Left renal pelvis (tissue), 4 donors: ENCODE measurements around the gene RYR2. TPM values are rescaled to one million over a fixed set of nuclear protein-coding genes. Genes with fewer than 3 reads are reported as not detected.

Source experiments
- DNase-seq, 4 donors: peaks; one replicate each; pipeline ENCODE4 v3.0.0-alpha.2; 2013; ENCODE audit warnings: low read depth in 4 of 4, low spot score in 3 of 4
- polyA plus RNA-seq, 4 donors: library from polyadenylated mRNA; unstranded; fragments of 120-200 nt; gene quantifications; one replicate each; pipeline ENCODE4 v1.2.1, GENCODE V29; 2013; ENCODE audit not compliant: insufficient read length in 4 of 4

RYR2 gene
- polyA plus RNA-seq, 4 donors: 0.29 to 2.4 (median 1.5) TPM

DNA sequence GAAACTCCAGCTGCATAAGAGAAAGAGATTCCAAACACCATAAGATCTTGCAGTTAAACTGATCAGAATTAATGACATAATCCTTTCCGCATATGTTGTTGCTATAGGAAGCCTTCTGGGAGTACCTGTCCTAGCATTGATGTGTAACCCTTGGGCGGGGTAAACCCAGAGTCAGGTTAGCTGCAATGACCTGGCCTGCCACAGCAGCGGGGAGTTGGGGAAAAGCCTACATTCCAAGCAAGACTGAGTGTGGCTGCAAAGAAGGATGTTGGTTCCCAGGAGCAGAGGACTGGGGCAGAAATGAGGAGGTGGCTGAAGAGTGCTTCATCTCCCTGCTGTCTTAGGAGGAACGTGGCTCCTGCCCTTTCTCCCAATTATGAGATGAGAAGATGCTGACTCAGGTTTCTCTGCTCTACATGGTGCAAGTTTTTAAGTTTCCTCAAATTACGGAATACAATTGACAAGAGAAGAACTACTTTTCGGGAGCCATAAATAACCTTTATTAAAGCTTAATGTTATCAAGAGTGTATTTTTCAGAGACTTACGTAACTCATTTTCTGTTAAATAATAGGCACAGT lies 142.1 kb downstream of the RYR2 start:
- no peak for DNase-seq

DNA sequence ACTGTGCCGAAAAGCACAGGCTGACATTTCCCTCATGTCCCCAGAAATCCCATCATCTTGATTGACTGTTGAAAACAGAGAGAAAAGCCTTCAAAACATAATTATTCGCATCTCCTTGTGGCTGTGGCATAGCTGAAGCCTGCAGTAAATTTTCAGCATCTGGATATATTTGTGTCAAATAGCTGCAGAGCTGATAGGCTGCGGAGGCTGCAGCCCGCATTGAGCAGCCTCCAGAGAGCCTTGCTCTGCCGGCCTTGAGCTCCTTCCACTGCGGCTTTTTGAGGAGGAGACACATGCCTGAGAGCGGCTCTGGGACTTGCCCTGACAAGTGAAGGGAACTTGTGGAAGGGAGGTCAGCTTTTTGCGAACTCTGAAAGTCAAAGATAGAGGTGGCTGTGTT lies 144.7 kb downstream of the RYR2 start:
- DNase-seq: no peak

DNA sequence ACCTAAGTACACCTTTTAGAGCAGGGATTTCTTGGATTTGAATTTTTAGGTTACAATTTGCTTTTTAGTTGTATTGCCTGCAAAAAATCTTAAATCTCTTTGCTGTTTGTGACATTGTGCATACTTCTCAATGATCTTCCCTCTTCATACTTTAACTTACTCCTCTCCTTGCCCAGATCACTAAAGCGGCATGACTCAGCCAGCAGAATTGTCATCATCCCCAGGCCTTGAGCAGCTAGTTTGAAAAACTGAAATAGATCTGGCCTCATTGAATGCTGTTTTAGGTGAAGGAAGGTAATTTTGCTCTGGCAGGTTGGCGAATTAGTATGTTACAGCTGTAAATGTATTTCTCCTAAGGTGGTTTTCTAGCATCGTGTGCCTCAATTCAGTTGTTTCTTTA lies 145.9 kb downstream of the RYR2 start:
- DNase-seq: no peak

DNA sequence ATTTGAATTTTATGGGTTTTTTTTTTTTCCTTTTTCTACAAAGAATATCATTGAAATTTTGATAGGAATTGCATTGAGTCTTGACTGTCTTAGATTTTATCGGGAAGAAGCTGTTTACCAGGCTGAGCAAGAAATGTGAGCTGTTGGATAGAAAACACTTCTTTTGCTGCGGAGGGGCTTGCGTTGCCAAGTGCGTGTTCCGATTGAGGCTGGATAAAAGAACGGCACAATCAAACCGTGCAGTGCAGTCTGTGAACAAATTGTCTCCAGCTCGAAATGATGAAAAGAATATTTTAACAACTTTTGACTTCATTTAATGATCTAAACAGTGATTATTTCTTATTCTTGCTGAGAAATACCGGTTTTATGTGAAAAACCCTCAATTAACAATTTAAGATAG lies 149.4 kb downstream of the RYR2 start:
- DNase-seq: no peak

DNA sequence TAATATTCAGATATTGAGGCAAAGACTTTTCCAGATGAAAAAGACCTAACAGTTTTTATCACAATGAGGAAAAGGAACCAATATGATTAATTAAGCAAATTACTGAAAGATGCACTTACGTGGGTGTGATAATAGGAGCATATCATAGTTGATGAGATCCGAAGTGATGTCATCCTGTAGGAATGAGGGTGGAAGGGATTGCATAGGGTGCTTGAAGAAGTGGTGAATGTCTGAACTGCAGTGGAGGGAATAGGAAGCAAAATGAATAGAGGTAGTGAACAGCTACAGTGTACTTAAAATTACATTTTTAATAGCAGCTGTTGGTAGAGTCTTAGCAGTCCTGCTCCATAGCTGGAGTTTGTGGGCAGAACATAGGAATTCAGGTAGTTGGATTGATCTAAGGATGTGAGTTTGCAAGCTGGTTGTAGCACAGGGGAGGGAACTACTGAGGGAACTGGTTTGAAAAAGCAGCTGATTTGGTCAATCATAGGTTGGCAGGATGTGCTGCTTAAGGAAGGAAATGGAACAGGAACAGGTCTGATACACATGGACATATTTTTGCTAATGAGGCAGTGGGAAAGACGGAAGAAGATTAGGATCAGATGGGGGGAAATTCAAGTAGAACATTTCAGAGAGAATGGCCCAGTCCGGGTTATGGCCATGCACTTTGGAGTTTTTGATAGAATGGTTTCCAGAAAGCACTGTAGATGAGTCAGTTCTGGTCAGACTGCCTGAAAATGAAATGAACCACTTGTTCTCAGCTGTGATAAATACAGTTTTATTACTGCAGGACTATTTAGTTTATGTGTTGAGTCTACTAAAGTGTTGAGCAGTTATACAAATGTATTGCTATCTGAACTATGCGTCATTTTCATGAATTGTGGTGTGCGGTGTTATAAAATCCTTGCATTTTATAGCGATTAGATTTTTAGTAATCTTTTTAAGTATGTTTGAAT lies 155.8 kb downstream of the RYR2 start:
- no peak for DNase-seq

DNA sequence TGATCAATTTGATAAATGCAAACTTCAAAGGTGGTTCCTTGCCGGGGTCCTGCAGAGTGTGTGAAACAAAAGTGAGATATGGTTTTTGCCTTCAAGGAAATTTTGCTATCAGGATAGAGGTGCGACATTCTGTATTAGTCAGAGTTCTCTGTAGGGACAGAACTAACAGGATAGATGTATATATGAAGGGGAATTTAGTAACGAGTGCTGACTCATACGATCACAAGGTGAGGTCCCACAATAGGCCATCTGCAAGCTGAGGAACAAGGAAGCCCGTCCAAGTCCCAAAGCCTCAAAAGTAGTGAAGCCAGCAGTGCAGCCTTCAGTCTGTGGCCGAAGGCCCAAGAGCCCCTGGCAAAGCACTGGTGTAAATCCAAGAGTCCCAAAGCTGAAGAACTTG lies 157.0 kb downstream of the RYR2 start:
- no peak for DNase-seq

DNA sequence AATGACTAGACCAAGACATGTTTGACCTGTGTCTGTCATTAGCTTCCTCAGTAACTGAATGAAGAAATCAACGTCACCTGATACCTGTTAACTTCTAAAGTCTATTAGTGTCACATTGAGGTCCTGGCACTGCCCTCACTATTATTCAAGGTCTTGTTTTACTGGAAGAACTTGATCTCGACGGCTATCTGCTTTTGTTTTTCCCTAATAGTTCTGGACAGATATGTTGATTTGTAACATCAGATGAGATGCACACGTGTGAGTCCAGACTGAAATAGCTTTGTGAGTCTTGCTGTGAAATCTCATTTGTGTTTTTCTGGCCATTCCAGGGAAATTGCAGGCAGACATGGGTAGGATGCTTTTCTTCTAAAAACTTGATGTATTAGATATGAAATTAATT lies 159.2 kb downstream of the RYR2 start:
- DNase-seq: no peak

DNA sequence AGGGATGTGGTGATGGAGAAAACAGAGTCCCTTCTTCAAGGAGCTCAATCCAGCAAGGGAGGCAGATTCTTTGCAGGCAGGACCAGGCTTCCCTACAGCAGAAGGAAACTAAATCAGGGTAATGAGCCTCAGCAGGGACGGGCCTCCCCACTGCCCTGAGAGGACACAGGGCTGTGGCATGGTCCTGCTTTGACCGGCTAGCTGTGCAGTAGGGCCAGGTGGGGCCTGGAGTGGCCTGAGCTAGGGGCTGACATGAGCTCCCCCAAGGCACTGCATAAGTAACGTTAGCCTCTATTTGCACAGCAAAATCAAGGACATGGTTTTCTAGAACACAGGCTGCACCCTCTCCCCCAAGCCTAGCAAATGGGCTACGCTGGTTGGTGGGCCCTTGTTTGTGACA lies 162.9 kb downstream of the RYR2 start:
- no peak for DNase-seq

DNA sequence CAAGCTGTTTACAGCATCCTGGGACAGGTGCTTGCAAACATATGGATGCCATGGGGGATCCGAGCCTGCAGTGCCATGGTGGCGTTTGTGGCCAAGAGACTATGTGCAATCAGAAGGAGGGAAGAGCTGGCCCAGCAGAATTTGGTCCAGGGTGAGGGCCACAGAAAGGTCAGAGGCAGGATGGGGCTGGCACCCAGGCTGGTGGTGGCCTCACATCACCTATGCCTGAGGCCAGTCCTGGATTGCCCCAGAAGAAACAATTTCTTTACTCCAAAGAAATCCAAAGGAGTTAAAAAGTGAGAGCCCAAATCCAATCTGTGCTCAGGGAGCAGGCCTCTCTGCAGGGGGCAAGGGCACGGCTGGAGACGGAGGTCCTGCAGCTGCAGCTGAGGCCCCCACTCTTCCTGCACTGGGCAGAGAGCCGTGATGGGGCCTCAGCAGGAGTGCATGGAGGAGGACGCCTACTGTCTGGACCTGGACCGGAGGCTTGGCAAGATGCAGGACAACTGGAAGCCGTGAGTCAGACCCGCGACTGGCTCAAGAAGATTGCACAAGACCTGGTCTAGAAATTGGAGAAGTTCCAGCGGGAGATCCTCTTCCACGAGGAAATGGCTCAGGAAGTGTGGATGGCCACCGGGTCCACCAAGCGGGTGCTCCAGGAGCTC lies 163.5 kb downstream of the RYR2 start:
- no peak for DNase-seq

DNA sequence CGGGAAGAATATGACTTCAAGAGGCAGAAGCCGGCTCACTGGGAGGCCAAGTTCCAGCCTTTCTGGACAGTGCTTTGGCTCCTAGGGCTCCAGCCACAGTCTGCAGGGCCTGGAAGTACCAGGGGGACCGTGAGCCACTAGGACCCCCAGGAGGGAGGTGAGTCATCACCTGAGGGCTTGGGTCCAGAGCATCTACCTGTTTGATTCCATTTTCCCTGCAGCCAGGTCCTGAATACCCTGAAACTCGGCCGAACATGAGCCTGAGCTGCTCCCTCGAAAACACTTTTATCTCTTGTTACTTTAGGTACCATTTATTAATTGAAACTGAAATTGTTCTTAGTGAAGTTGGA lies 164.1 kb downstream of the RYR2 start:
- DNase-seq: no peak

DNA sequence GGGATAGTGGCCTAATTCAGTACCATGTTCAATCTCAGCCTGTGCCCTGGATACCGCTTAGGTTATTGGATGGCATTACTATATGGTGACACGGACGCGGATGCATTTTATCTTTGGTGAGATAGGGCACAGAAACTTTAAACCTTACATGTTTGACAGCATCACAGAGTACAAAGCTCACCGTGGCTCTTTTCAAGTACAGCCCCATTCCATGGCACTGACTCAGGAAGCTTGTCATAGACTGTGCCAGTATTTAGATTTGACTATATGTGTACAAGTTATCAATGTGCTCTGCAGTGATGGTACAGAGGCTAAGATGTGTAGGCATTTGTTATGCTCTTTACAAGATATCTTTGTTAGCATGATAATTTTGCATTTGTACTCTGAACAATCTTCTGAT lies 169.0 kb downstream of the RYR2 start:
- DNase-seq: no peak

DNA sequence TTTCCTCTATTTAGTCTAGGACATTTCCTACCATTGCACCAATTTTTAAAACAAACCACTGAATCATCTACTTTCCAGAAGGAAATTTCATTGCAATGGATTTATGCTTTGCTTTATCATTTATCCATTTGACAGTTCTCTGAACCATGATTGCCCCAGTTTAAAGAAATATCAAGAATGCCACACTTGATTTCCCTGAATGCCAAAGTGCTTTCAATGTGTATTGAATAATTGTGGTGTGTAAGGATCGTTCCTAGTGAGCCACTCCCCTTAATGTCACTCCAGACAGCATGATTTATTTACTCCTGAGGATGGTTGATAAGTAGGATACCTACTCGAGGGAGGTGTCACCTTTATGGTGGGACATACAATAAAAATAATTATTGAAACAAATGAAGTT lies 169.6 kb downstream of the RYR2 start:
- DNase-seq: no peak

DNA sequence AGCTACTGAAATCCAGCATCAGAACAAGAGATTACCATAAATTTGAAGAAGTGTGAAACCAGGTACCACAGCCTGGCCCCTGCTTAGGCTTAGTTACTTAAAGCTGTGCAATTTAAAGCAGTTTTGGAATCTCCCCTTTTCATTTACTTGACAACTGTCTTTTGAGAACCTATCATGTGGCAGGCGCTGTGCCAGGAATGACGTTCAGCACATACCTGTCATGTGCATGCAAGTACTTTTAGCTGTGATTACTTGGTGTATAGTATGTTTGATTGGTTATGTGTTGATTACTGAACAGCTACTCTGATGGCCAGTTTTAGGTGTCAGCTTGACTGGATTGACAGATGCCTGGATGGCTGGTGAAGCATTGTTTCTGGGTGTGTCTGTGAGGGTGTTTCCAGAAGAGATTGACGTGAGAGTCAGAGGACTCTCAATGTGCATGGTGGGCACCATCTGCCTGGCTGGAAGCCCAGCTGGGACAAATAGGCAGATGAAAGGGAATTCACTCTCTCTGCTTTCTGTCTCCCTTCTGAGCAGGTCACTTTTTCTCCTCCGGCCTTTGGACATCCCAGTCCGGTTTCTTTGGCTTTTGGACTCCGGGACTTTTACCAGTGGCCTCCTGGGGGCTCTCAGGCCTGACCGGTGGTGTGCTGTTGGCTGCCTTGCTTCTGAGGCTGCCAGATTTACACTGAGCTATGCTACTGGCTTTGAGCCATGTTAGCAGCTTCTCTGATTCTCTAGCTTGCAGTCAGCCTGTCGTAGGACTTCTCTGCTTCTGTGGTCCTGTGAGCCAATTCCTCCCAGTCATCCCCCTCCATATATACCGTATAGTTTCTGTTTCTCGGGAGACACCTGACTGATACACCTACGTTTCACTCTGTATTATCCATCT lies 178.0 kb downstream of the RYR2 start:
- DNase-seq: no peak

DNA sequence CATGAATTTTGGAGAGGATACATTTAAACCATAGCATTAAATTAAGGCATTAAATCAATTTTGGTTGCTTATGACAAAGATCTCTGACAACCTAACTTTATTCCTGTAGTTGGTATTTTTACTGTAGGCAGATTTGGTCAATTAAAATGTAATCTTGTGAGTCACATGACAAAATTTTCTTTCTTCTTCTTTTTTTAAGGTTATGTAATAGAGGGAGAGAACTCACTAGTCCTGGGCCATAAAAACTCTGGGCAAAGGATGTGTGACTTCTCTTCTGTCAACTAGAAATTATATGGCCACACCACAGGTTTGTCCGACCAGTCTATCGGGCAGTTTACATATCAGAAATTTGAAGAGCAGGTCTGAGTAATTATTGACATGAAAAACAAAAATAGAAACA lies 181.4 kb downstream of the RYR2 start:
- no peak for DNase-seq

DNA sequence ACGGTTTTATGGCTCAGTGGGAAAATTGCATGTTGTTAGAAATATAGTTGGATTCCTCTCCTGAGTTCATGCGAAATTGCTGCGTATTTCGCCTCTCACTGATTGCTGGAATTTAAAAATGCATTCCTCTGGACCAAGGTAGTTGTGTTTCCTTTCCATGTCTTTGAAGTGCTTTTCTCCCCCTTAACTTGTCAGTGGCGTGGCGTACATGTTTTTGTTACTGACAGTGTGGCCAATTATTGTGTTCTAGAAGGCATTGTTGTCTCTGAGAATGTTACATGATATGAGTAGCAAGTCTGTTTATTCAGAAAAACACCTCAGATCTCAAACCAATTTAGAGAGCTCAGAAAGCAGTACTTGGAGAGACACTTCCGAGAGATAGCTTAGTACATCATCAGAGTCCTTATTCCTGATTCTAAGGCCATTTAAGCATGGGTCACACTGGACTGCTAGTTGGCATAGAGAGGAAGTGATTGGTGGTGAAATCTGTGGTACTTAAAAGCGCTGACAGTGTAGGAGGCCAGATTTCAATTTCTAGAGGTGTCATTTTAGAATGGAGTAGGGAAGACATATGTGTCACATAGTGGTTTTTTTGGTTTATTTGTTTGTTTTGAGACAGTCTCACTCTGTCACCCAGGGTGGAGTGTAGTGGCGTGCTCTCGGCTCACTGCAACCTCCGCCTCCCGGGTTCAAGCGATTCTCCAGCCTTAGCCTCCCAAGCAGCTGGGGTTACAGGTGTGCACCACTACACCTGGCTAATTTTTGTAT lies 184.4 kb downstream of the RYR2 start:
- DNase-seq: no peak

DNA sequence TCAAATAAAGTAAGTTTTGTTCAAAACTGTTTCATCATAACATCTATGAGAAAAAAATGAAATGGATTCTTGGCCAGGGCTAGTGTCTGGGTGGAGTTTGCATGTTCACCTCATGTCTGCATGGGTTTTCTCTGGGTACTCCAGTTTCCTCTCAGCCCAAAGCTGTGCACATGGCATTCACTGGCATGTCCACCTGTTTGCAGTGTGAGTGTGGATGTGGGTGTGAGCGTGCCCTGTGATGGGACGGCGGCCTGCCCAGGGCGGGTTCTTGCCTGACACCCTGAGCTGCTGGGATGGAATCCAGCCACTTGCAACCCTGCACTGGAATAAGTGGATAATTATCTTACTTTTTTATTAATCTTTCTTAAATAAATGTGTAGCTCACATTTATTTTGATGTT lies 185.5 kb downstream of the RYR2 start:
- DNase-seq: no peak

DNA sequence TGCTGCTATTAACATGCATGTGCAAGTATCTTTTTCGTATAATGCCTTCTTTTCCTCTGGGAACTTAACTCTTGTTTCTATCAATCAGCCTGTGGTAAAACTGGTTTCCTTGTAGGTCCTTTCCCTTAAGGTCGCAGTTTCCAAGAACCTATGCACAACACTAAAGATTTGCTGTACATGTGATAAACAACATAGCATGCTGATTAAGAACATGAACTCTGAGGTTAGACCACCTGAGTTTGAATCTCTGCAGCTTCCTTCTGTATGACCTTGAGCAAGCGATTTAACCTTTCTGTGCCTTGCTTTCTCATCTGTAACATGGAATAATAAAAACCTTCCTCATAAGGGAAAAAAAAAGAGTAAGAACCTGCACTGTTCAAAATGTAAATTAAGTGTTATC lies 186.4 kb downstream of the RYR2 start:
- no peak for DNase-seq

DNA sequence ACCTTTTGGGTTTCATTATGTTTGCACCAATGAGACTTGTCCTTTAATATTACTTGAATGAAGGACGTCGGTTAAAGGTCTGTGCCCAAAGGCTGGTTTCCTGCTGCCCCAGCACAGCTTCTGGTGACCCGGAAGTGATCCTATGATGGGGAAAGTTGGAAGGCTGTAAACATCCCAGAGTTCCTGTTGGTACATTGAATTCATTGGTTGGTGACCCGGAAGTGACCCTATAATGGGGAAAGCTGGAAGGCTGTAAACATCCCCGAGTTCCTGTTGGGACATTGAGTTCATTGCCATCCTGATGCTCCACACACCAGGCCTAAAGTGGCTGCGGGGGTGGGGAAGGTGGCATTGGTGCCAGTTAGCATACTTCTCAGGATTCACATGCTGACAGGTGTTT lies 187.3 kb downstream of the RYR2 start:
- DNase-seq: no peak

DNA sequence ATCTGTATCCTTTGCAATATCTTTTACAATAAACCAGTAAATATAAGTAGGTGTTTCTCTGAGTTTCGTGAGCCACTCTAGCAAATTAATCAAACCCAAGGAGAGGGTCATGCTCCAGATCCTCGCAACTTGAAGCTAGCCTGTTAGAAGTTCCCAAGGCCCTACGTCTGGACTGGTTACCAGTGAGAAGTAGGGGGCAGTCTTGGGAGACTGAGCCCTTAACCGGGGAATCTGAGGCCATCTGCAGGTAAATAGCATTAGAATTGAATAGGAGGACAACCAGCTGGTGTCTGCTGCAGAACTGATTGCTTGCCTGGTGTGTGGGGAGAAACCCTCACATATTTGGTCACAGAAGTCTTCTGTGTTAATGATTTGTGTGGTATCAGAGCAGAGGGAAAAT lies 190.5 kb downstream of the RYR2 start:
- no peak for DNase-seq

DNA sequence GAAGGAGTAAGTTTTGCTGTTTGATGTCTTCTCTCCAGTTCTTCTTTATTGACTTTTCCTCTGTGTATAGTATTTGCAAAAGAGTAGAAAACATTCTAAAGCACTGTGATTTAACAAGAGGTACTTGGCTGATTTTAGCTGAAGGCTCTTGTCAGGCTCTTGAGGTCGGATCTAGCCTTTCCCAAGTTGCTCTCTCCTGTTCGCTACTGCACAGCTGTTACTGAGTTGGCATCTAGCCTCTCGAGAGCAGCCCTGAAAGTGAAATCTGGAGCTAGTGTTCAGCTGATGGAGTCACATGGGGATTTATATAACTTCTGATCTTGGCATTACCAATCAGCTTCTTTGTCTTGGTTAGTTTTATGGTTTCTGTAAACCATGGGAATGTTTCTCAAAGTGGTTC lies 193.1 kb downstream of the RYR2 start:
- DNase-seq: no peak
